HepG2 (cell line): ENCODE measurements around the gene GRK5. TPM values are rescaled to one million over a fixed set of nuclear protein-coding genes. Genes with fewer than 3 reads are reported as not detected.
A peak's percentile ranks its signal among the peaks of the same experiment; 100 is the strongest.

ENCODE experiments used
- ATAC-seq: fragments of 200-7000 bp; cut with Tn5 transposase; 3 replicates; pipeline ENCODE4 v1.9.1; 2020; ENCODE audit warnings: mild to moderate bottlenecking, moderate library complexity
- BruUV-seq: library from RNA; stranded (reverse); fragments of 400-500 nt; replicated peaks from 2 replicates; lab custom pipeline; 2021; lab: Mats Ljungman, UMichigan
- CTCF ChIA-PET: fragments of 300-600 bp; formaldehyde crosslinking; extraction: SDS; loops from one replicate; lab custom pipeline; 2021; ENCODE audit warnings: low total read pairs, inconsistent platforms, low intra/inter-chr PET ratio; lab: Yijun Ruan, JAX
- POLR2A ChIA-PET: fragments of 350-600 bp; sonication (Branson Sonifier 250); formaldehyde crosslinking; loops from one replicate; lab custom pipeline; 2020; ENCODE audit warnings: antibody characterized with exemption, inconsistent platforms; lab: Yijun Ruan, JAX
- DNase-seq: peaks from one replicate; pipeline ENCODE4 v3.0.0-alpha.2; 2015; ENCODE audit warnings: low spot score
- FAIRE-seq: peaks from 3 replicates; lab custom pipeline; 2011; peaks lifted over from hg19 to GRCh38; lab: Jason Lieb, UNC
- H2AFZ ChIP-seq: one replicate; pipeline ENCODE4 v1.6.1; 2011; ENCODE audit warnings: low read length, inconsistent platforms
- H3K27ac ChIP-seq: fragments of 300-600 bp; 3 replicates; pipeline ENCODE4 v1.8.0; 2011; ENCODE audit warnings: mixed run types, mild to moderate bottlenecking, mixed read lengths, low read length, inconsistent platforms; ENCODE audit not compliant: insufficient read depth; ENCODE audit errors: extremely low read length
- H3K27me3 ChIP-seq, 2 experiments: fragments of 200-600 bp in 1 of 2; 2 replicates in 1 of 2; 3 replicates in 1 of 2; pipeline versions ENCODE4 v1.6.0 to v1.8.0; 2011; ENCODE audit warnings: low read length in 2 of 2, mild to moderate bottlenecking in 2 of 2, moderate library complexity in 2 of 2, inconsistent platforms in 1 of 2; ENCODE audit not compliant: insufficient read depth in 2 of 2, control insufficient read depth in 1 of 2
- H3K36me3 ChIP-seq, 2 experiments: fragments of 200-600 bp in 1 of 2; replicated peaks in 1 of 2; 2 replicates in 1 of 2; 3 replicates in 1 of 2; pipeline versions ENCODE4 v1.5.1 to v1.8.0; 2011; ENCODE audit warnings: low read length in 2 of 2, inconsistent platforms in 1 of 2; ENCODE audit not compliant: insufficient read depth in 2 of 2, control insufficient read depth in 1 of 2
- H3K4me1 ChIP-seq: 2 replicates; pipeline ENCODE4 v1.5.1; 2012; ENCODE audit warnings: low read length, inconsistent platforms; ENCODE audit not compliant: insufficient read depth
- H3K4me2 ChIP-seq: 2 replicates; pipeline ENCODE4 v1.6.0; 2011; ENCODE audit warnings: low read depth, low read length, inconsistent platforms
- H3K4me3 ChIP-seq, 3 experiments: fragments of 200-600 bp in 1 of 3; sonication (generic), shearing (Covaris generic) in 1 of 3; replicated peaks in 1 of 3; 2 replicates each; pipeline ENCODE4 v1.5.1; 2011 to 2016; ENCODE audit warnings: low read length in 3 of 3, inconsistent platforms in 2 of 3, low read depth in 2 of 3, mild to moderate bottlenecking in 2 of 3, control low read depth in 1 of 3, mixed read lengths in 1 of 3; ENCODE audit not compliant: insufficient read depth in 1 of 3
- H3K79me2 ChIP-seq: one replicate; pipeline ENCODE4 v1.6.1; 2011; ENCODE audit warnings: low read length, inconsistent platforms; ENCODE audit not compliant: insufficient read depth
- H3K9ac ChIP-seq: 2 replicates; pipeline ENCODE4 v1.6.0; 2011; ENCODE audit warnings: mild to moderate bottlenecking, low read depth, low read length, inconsistent platforms; ENCODE audit not compliant: insufficient read depth
- H3K9me3 ChIP-seq: 2 replicates; pipeline ENCODE4 v1.5.1; 2012; ENCODE audit warnings: mild to moderate bottlenecking, low read length
- H4K20me1 ChIP-seq: 2 replicates; pipeline ENCODE4 v1.6.0; 2011; ENCODE audit warnings: inconsistent platforms, mild to moderate bottlenecking, low read length, moderate library complexity; ENCODE audit not compliant: insufficient read depth
- GATAD2A ChIP-seq: IDR thresholded peaks from 2 replicates; pipeline ENCODE4 v1.6.1; 2016
- MBD4 ChIP-seq: IDR thresholded peaks from 2 replicates; pipeline ENCODE4 v1.6.1; 2012; ENCODE audit warnings: low read length, inconsistent platforms, borderline replicate concordance
- PHF5A ChIP-seq: IDR thresholded peaks from one replicate; pipeline ENCODE4 v1.6.1; 2018; ENCODE audit warnings: low read depth, missing genetic modification reagents; ENCODE audit not compliant: unreplicated experiment
- POLR2A ChIP-seq, 2 experiments: IDR thresholded peaks; 2 replicates each; pipeline ENCODE4 v1.6.1; 2011; ENCODE audit warnings: low read depth in 2 of 2, low read length in 2 of 2, mild to moderate bottlenecking in 1 of 2, moderate library complexity in 1 of 2; ENCODE audit not compliant: insufficient read depth in 1 of 2
- RBM22 ChIP-seq: fragments of 200-400 bp; formaldehyde crosslinking; optimal IDR thresholded peaks from 2 replicates; pipeline ENCODE3; 2017; ENCODE audit warnings: mild to moderate bottlenecking, low read length, moderate library complexity
- TFAP4 ChIP-seq: sonication (generic); IDR thresholded peaks from 2 replicates; pipeline ENCODE4 v1.6.1; 2016; ENCODE audit warnings: low read depth, borderline replicate concordance
- WIZ ChIP-seq: sonication (generic); formaldehyde crosslinking; IDR thresholded peaks from 2 replicates; pipeline ENCODE4 v1.5.1; 2020; ENCODE audit warnings: mild to moderate bottlenecking, missing genetic modification reagents
- ZBTB26 ChIP-seq: IDR thresholded peaks from 2 replicates; pipeline ENCODE4 v1.6.1; 2016; ENCODE audit warnings: missing compliant biosample characterization, missing genetic modification reagents, borderline replicate concordance
- ZGPAT ChIP-seq: IDR thresholded peaks from 2 replicates; pipeline ENCODE4 v1.6.1; 2016; ENCODE audit warnings: mild to moderate bottlenecking
- WGBS: methylation state at CpG from one replicate; pipeline ENCODE4 v1.1.6; 2017; ENCODE audit warnings: low lambda C conversion rate; 5-methylcytosine and 5-hydroxymethylcytosine counted together
- in situ Hi-C: cut with HindIII; loops from 2 replicates; pipeline ENCODE4 v1.10.0; 2017; ENCODE audit warnings: low pct_unique_long_range_greater_than_20kb; ENCODE audit not compliant: extremely low pct_ligation_motif_present
- intact Hi-C: fragments of 100-400 bp; cut with micrococcal nuclease; formaldehyde crosslinking; loops from one replicate; pipeline ENCODE4 v1.10.0; 2022; ENCODE audit not compliant: unreplicated experiment
- polyA plus RNA-seq, 8 experiments: library from polyadenylated mRNA; depleted of rRNA in 3 of 8; stranded (reverse) in 7 of 8; unstranded in 1 of 8; fragments of >200 nt; fragmentation: Illumina TruSeq in 4 of 8; extraction: Trizol in 4 of 8; gene quantifications; 2 replicates each; pipeline versions ENCODE4 v1.2.1 to v1.2.3, GENCODE V29; 2011 to 2016; ENCODE audit warnings: low read depth in 4 of 8, missing spikeins in 1 of 8, mixed read lengths in 1 of 8; ENCODE audit not compliant: insufficient read depth in 1 of 8
- total RNA-seq, 5 experiments: library from RNA; depleted of rRNA; stranded (reverse); fragments of >200 nt; fragmentation: Illumina TruSeq; extraction: Trizol; gene quantifications; 2 replicates each; pipeline ENCODE4 v1.2.3, GENCODE V29; 2016; ENCODE audit warnings: low read depth in 1 of 5
- TF ChIP-seq, protein P1 (sequence below): sonication (generic); formaldehyde crosslinking; IDR thresholded peaks from 2 replicates; pipeline ENCODE4 v1.5.0; 2020; ENCODE audit warnings: mild to moderate bottlenecking, low read depth, missing genetic modification reagents, borderline replicate concordance

The GRK5 gene
- total and polyA plus RNA-seq, 2 of the 13 experiments (the other 11 are each of a cell fraction or from before 2014, with no cell fraction given): 10.4 to 12.6 TPM

GRCh38 chr10:119166564-119166963 is 40.8 kb upstream of the GRK5 start:
- DNase-seq: no peak
- Histone ChIP-seq H3K4me2 (peak overlapping the region; percentile 97), H3K79me2 (peaks cover 3% of the 10 kb centered on the region), H3K9ac (peak overlapping the region; percentile 95), H3K27me3 (no peaks in the 10 kb centered on the region), H3K4me1 (peaks cover 26% of the 10 kb centered on the region), H4K20me1 (no peaks in the 10 kb centered on the region), H3K36me3 (peaks cover 4 to 37% of the 10 kb centered on the region in 2 experiments), H3K9me3 (no peaks in the 10 kb centered on the region), H3K27ac (no peak overlapping the region), H2AFZ (no peak overlapping the region), H3K4me3 (peak overlapping the region in 1 of 3 experiments; percentile 81; a peak in 1 of 6 replicates)
- peak; percentile 8; the same call in 2 of the 3 replicates for ATAC-seq
- no peak for TF ChIP-seq ZGPAT (CRISPR knock-in tag)
- no peak for TF ChIP-seq ZBTB26
- no peak for TF ChIP-seq PHF5A (CRISPR knock-in tag)
- TF ChIP-seq RBM22: peak; percentile 25
- TF ChIP-seq WIZ (CRISPR knock-in tag): no peak
- TF ChIP-seq TFAP4: no peak
- TF ChIP-seq, protein P1, sequence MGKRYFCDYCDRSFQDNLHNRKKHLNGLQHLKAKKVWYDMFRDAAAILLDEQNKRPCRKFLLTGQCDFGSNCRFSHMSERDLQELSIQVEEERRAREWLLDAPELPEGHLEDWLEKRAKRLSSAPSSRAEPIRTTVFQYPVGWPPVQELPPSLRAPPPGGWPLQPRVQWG (CRISPR knock-in tag): no peak
- TF ChIP-seq MBD4: no peak
- TF ChIP-seq POLR2A (IDR thresholded peaks at IDR 0.05; ENCODE audit: insufficient read depth in 1 of 2, low read depth in 2 of 2, low read length in 2 of 2): 0 out of 4 replicates have a peak, but pooled peaks of 1 of the 2 experiments have one; percentile 20
- TF ChIP-seq GATAD2A (CRISPR knock-in tag): no peak
- 83% methylated on average over 8 of the region's 8 CpGs for whole genome bisulfite sequencing
- intact Hi-C loops (loop anchor here (10.0 kb wide), 1 partner anchor 412 kb away; the partner anchor contains the start of gene CACUL1), in situ Hi-C loops (no loop called here)
- FAIRE-seq: no peak
- BruUV-seq: no TSS peak
- POLR2A ChIA-PET: interaction anchor here (0.6 to 2.6 kb wide), 4 partner anchors 10 to 429 kb away, joined by 3 to 14 read pairs (median 6); partner anchors contain the start of gene EIF3A
- CTCF ChIA-PET: no interaction called here
